Stimulated activated CD4-positive, alpha-beta T cell treated with anti-CD3 and anti-CD28 coated beads, Interleukin-1b, Interleukin-23, amount 100 ng/mL, for 1 hour (primary cell): Measurements from ENCODE around the gene ATP6V0A1.
A peak's percentile ranks its signal among the peaks of the same experiment; 100 is the strongest.
"Not testable (repeated sequence)": the region's sequence is repeated elsewhere in the genome, so short reads cannot be mapped to it uniquely, and the experiment has no call there.

Source experiments
- DNase-seq, 2 donors: peaks; one replicate each; pipeline ENCODE4 v3.0.0-alpha.2; 2020; ENCODE audit warnings: low read depth in 2 of 2

Gene ATP6V0A1

GRCh38 chr17:42541041-42541833 lies 82.6 kb downstream of the ATP6V0A1 start:
- DNase-seq, result no peak

- no peak for DNase-seq
Measured at GRCh38 chr17:42543190-42544079, 84.8 kb downstream of the ATP6V0A1 start.

GRCh38 chr17:42544874-42545283 lies 86.2 kb downstream of the ATP6V0A1 start:
- DNase-seq, result no peak

GRCh38 chr17:42545755-42546505 lies 87.3 kb downstream of the ATP6V0A1 start:
- DNase-seq, result not testable (repeated sequence)

GRCh38 chr17:42547001-42547461 lies 88.4 kb downstream of the ATP6V0A1 start:
- DNase-seq, result no peak

- DNase-seq, result no peak
Measured at GRCh38 chr17:42547698-42548069, 89.0 kb downstream of the ATP6V0A1 start.

- DNase-seq, result peak in 1 of 2 donors; percentile 67
Measured at GRCh38 chr17:42548070-42548837, 89.6 kb downstream of the ATP6V0A1 start.

- no peak for DNase-seq
Measured at GRCh38 chr17:42548993-42549755, 90.5 kb downstream of the ATP6V0A1 start.

- DNase-seq, result not testable (repeated sequence)
Measured at GRCh38 chr17:42552736-42553135, 94.1 kb downstream of the ATP6V0A1 start, which contains the start of gene HSD17B1. Gene HSD17B1 (plus strand): TSS chr17:42552923. CDS start chr17:42552934, 11 bp downstream.

- DNase-seq, result no peak
Measured at GRCh38 chr17:42553161-42553818, 94.6 kb downstream of the ATP6V0A1 start.

GRCh38 chr17:42553866-42554249 lies 95.2 kb downstream of the ATP6V0A1 start:
- DNase-seq, result no peak

GRCh38 chr17:42554250-42555121 lies 95.8 kb downstream of the ATP6V0A1 start:
- DNase-seq, result no peak

- DNase-seq, result no peak
Measured at GRCh38 chr17:42555122-42555622, 96.5 kb downstream of the ATP6V0A1 start.

GRCh38 chr17:42555961-42556617 lies 97.4 kb downstream of the ATP6V0A1 start:
- DNase-seq, result not testable (repeated sequence)

- no peak for DNase-seq
Measured at GRCh38 chr17:42559075-42559474, 100.4 kb downstream of the ATP6V0A1 start.

- DNase-seq, result no peak
Measured at GRCh38 chr17:42560246-42560645, 101.6 kb downstream of the ATP6V0A1 start.

- peak; percentile 75 to 78 for DNase-seq
Measured at GRCh38 chr17:42561897-42562387, 103.3 kb downstream of the ATP6V0A1 start, which contains the start of gene COASY. Gene COASY (plus strand): TSS chr17:42562148. CDS start chr17:42562623, 475 bp downstream.
